GM21381 (cell line): ENCODE results near the gene PDE5A.
"Not testable (repeated sequence)": the region's sequence is repeated elsewhere in the genome, so short reads cannot be mapped to it uniquely, and the experiment has no call there.

Source experiments
- ATAC-seq: cut with Tn5 transposase; IDR thresholded peaks from one replicate; pipeline ENCODE4 v1.9.1; 2021; ENCODE audit warnings: mild to moderate bottlenecking, moderate library complexity; ENCODE audit not compliant: unreplicated experiment

PDE5A gene

DNA sequence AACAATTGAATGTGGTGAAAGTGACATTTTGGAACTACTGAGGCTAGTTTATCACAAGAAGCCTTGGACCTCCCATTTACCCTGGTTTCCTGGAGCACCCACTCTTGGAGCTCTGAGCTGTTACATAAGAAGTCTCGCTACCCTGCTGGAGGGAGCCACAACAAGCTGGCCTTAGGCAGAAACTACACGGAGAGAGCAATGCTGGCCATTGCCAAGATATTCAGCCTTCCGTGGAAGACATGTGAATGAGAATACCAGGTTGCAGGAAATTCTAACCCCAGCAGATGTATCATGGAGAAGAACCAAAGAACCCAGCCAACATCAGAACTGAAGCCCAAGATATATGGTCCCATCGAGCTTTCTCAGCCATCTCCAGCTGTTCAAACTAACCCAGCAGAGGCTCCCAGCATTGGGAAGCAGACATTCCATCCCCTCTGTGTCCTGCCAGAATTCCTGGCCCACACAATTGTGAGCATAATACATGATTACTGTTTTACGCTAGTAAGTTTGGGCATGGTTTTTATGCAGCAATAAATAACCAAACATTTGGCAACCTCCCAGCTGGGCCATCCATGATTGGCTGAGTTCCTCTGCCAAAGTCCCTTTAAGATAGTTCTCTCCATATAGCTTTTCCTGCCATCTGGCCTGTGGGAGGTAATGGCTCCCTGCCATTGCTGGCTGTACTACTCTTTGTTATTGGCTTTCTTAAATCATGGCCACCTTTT is 17.9 kb upstream of the PDE5A start:
- ATAC-seq: no peak

DNA sequence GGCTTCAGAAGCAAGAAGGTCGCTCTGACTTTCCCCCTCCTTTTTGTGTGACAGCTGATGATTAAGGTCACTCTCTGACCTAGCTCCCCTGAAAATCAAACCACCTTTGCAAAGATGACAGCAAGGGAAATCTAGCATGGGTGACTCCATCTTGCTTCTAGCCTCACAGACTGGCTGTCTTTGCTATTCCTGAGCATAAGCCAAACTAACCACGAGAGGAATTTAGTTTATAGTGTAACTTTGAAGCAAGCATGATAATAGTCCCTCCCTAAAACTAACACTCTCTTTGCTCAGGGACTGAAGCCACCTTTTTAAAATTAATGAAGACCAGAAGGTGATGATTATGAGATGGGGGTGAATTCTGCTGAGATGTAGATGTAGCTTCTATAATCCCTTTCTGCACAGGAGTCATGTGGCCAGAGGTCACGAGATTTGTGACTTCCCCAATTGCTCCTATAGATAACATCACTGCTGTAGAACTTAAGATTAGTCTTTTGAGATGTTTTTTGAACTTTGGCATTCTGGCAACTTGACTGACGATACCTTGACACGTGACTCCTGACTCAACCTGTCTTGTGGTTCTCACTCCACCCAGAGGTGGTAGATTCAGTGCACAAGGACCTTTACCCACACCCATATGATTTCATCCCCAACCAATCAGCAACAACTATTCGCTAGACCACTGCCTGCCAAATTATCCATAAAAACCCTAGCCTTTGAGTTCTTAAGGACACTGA is 14.9 kb upstream of the PDE5A start:
- ATAC-seq: no peak

DNA sequence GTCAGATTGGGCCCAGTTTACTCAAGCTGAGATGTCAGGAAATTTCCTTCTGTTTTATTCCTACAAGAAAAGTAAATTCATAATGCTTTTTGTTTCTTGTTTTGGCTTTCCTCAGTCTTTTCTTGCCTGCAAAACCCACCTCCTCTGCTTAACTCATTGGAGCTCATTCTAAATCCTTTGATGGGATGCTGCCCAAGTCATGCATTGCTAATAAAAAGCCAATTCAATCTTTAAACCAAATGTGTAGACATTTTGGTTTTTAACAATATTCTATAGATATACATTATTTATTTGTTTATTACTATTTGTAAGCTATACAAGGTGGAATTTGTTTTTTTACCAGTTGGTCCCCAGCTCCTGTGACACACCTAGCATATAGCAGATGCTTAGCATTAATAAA is 13.2 kb upstream of the PDE5A start:
- ATAC-seq: no peak

DNA sequence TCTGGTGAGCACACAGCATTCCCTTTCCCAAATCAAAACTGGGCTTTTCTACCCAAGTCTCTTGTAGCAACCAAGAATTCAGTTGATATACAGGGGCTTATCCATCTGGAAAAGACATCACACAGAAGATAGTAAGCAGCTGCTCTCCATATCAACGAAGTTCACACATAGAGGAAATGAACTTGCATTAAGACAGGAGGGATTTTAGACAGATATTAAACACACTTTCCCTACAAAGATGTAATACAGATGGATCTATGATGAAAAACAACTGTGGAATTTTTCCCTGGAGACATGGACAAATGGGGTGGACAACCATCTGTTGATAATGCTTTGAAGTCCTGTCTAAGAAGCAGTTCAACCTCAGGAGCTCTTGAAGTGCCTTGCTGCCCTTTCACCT is 9.8 kb upstream of the PDE5A start:
- ATAC-seq: no peak

DNA sequence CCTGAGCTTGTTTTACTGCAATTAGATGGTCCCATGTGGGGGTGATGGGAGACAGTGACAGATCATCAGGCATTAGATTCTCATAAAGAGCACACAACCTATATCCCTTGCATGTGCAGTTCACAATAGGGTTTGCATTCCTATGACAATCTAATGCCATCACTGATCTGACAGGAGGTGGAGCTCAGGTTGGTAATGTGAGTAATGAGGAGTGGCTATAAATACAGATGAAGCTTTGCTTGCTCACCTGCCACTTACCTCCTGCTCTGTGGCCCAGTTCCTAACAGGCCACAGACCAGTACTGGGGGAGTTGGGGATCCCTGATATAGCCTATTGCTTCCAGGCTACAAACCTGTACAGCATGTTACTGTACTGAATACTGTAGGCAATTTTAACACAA is 8.2 kb upstream of the PDE5A start:
- not testable (repeated sequence) for ATAC-seq

- ATAC-seq: no peak
Observed at GRCh38 chr4:119632216-119632615, 3.6 kb upstream of the PDE5A start.

DNA sequence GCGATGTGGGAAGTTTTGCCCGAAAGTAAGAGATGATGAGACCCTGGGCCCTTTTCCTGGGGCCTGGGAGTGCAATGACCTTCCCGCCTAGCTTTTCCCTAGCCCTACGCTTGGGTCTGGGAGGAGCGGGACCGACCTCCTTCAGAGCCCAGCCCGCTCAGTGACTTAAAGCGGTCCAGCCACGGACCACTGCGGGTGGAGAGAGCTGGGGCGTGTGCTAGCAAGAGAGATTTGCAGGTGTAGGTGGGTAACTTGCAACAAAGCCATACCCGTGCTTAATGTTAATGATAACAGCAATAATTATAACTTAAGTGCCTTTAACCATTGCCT is 503 bp upstream of the PDE5A start:
- peak; percentile 32 for ATAC-seq

- peak; percentile 55 for ATAC-seq
Observed at GRCh38 chr4:119627267-119628255, 1.0 kb downstream of the PDE5A start.

GRCh38 chr4:119626943-119627266 is 1.7 kb downstream of the PDE5A start:
- no peak for ATAC-seq

DNA sequence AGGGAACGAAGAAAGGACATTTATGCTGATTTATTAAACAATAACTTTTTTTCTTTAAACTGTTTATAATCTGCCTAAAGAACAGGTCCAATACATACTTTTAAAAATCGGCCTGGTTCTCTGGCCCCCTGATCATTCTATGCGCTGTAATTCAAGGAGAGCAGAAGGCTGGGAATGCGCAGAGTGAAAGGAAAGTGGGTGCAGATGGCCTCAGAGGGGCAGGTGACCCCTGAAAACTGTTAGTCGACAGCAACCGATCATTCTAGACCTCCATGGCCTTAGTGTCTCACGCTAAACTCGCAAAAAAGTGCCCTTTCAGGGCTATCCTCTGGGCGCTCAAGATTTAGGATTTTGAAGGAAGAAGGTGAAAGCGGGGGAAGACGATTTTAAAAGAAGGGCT is 2.2 kb downstream of the PDE5A start:
- no peak for ATAC-seq

GRCh38 chr4:119625761-119626160 is 2.8 kb downstream of the PDE5A start:
- no peak for ATAC-seq

DNA sequence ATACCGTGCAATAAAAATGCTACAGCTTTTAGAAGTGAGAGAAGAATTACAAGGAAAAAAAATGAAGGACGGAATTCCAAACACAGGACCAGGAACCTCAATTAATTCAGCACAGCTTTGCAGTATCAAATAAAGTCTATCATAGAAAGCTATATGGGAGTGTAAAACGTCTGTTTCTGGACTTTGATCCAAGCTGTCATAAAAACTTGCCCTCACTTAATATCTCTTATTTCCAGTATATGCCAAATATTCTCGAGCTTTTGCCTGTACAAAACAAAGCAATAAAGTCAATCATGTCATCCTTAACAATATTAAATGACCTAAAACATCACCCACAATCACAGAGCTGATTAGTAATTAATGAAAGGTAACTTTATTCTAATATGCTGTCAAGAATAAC is 4.2 kb downstream of the PDE5A start:
- no peak for ATAC-seq

- ATAC-seq: no peak
Observed at GRCh38 chr4:119623025-119623424, 5.6 kb downstream of the PDE5A start.

- ATAC-seq: no peak
Observed at GRCh38 chr4:119615068-119615719, 13.4 kb downstream of the PDE5A start.

DNA sequence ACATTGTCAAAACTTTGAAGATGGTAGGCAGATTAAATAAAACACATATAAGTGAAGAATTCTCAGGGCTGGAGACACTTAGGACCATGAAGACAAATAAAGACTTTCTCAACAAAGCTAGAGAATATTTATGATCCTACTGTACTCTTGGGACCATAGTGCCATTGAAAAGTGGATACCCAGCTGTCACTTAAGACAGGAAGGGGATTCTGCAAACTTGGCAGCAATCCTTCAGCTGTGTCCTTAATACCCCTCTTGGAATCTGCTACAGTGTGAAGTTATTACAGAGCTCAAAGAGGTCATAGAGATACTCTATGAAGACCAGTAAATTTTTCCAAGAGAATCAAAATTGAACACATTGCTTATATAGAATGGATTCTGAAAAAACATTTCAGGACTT is 24.3 kb downstream of the PDE5A start:
- ATAC-seq: no peak

- no peak for ATAC-seq
Observed at GRCh38 chr4:119602366-119602765, 26.2 kb downstream of the PDE5A start.

DNA sequence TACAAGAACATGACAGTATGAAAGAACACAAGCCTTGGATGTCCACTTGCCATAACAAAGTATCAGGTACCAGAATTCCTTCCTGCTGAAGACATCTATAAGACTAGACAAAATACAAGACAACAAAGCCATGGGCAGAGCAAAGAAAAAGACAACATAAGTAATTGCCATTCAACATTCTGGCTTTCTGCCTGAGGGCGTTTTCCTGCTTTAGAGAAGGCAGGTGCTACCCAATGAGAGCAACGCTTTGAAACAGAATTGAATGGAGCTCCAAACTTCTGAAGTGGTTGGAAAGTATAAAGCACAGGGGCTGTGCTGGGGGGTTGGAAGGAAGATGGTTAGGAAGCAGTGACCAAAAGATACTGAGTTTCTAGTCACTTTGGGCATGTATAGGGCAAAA is 30.1 kb downstream of the PDE5A start:
- ATAC-seq: no peak

DNA sequence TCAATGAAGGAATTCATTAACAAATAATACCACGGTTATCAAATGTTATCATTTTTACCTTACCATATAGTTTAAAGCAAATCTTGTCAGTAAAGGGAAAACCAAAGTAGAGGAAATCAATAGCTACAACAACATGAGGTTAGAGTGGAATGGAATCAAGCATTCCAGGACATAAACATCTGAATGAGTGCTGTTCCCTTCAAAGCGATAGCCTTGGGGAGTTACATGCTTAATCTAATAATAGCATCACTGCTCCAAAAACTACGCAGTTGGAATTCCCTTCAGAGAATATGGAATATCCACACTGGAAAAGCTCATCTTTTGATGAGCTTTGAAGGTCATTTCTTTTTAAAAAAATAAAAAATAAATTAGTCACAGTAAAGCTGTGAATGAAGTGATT is 31.2 kb downstream of the PDE5A start:
- no peak for ATAC-seq

DNA sequence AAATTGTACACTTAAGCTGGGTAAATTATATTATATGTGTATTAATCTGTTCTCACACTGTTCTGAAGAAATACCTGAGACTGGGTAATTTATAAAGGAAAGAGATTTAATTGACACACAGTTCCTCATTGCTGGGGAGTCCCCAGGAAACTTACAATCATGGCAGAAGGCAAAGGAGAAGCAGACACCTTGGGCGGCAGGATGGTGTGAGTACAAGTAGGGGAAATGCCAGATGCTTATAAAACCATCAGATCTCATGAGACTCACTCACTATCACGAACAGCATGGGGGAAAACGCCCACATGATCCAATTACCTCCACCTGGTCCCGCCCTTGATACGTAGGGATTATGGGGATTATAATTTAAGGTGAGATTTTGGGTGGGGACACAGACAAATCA is 34.9 kb downstream of the PDE5A start:
- ATAC-seq: no peak

DNA sequence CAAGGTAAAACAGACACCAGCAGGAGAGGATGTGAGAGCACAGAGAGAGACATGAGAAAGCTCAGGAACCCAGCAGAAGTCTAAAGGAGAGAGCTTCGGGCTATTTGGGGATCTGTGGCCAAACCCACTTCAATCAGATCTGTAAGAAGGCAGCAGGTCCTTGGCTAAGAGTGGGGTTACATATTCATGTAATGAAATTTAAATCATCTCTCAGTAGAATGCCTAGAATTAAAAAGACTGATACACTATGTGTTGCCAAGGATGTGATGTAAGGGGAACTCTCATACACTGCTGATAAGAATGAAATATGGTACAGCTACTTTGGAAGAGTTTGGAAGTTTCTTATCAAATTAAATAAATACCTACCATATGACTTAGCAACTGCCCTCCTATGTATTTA is 35.8 kb downstream of the PDE5A start:
- no peak for ATAC-seq

- no peak for ATAC-seq
Observed at GRCh38 chr4:119589165-119589564, 39.4 kb downstream of the PDE5A start.
